Hematopoietic multipotent progenitor cell treated with erythropoietin and hydrocortisone succinate and interleukin-3 and kit ligand, for 6 days (in vitro differentiated cells): ENCODE data around the gene SPAG4.
A peak's percentile ranks its signal among the peaks of the same experiment; 100 is the strongest.

Experiments used
- DNase-seq: peaks from one replicate; pipeline ENCODE4 v3.0.0-alpha.2; 2015

The SPAG4 gene

GRCh38 chr20:35615667-35616464 lies at the start of gene SPAG4:
SPAG4 (plus strand) TSS chr20:35615829; CDS start chr20:35616004, 175 bp downstream.
- DNase-seq, result no peak

- DNase-seq, result peak; percentile 36
Observed at GRCh38 chr20:35568645-35569044, 47.0 kb upstream of the SPAG4 start.

GRCh38 chr20:35571555-35571954 lies 44.1 kb upstream of the SPAG4 start:
- no peak for DNase-seq

- no peak for DNase-seq
Observed at GRCh38 chr20:35572838-35573237, 42.8 kb upstream of the SPAG4 start.

GRCh38 chr20:35575958-35576357 lies 39.7 kb upstream of the SPAG4 start:
- no peak for DNase-seq

- DNase-seq, result no peak
Observed at GRCh38 chr20:35576816-35577215, 38.8 kb upstream of the SPAG4 start.

GRCh38 chr20:35578469-35578868 lies 37.2 kb upstream of the SPAG4 start:
- DNase-seq, result no peak

GRCh38 chr20:35579196-35579595 lies 36.4 kb upstream of the SPAG4 start:
- no peak for DNase-seq

- no peak for DNase-seq
Observed at GRCh38 chr20:35582131-35582530, 33.5 kb upstream of the SPAG4 start.

- DNase-seq, result no peak
Observed at GRCh38 chr20:35582741-35583404, 32.8 kb upstream of the SPAG4 start.

GRCh38 chr20:35583636-35584560 lies 31.7 kb upstream of the SPAG4 start:
- DNase-seq, result no peak

- DNase-seq, result peak; percentile 33
Observed at GRCh38 chr20:35586751-35587425, 28.7 kb upstream of the SPAG4 start.

- DNase-seq, result no peak
Observed at GRCh38 chr20:35587436-35587835, 28.2 kb upstream of the SPAG4 start.

- no peak for DNase-seq
Observed at GRCh38 chr20:35588397-35588796, 27.2 kb upstream of the SPAG4 start.

GRCh38 chr20:35592339-35592974 lies 23.2 kb upstream of the SPAG4 start:
- DNase-seq, result peak; percentile 59

GRCh38 chr20:35595456-35595855 lies 20.2 kb upstream of the SPAG4 start:
- no peak for DNase-seq

- DNase-seq, result no peak
Observed at GRCh38 chr20:35595901-35596300, 19.7 kb upstream of the SPAG4 start.

GRCh38 chr20:35597186-35597585 lies 18.4 kb upstream of the SPAG4 start:
- no peak for DNase-seq

- DNase-seq, result no peak
Observed at GRCh38 chr20:35598476-35598875, 17.2 kb upstream of the SPAG4 start.

GRCh38 chr20:35598899-35599775 lies 16.5 kb upstream of the SPAG4 start:
- peak; percentile 0 for DNase-seq

GRCh38 chr20:35599776-35600120 lies 15.9 kb upstream of the SPAG4 start:
- DNase-seq, result no peak
